22Rv1 (cell line): ENCODE measurements around the gene PIGR.

Experiments
- ZFX ChIP-seq: fragments of 450-650 bp; IDR thresholded peaks from 2 replicates; pipeline ENCODE4 v1.6.1; 2017; ENCODE audit warnings: antibody characterized with exemption, borderline replicate concordance
- TF ChIP-seq, protein P1 (sequence below): fragments of 450-650 bp; IDR thresholded peaks from 2 replicates; pipeline ENCODE4 v1.5.1; 2017; ENCODE audit warnings: mild to moderate bottlenecking

DNA sequence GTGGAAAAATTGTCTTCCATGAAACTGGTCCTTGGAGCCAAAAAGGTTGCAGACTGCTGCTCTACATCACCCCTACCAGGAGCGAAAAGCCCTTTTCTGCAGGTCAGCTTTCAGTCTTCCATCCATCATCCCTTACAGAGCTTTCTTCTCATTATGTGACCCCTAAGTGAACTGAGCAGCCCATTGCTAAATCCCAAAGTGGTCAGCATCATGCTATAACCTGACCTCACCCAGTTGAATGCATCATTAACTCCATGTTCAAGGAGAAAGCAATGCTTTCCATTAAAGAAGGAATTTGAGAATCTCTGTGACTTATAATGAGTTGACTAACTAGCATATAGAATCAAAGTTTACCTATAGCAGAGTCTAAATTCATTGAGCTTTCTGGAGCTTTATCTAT lies 59.4 kb downstream of the PIGR start:
- TF ChIP-seq, protein P1, sequence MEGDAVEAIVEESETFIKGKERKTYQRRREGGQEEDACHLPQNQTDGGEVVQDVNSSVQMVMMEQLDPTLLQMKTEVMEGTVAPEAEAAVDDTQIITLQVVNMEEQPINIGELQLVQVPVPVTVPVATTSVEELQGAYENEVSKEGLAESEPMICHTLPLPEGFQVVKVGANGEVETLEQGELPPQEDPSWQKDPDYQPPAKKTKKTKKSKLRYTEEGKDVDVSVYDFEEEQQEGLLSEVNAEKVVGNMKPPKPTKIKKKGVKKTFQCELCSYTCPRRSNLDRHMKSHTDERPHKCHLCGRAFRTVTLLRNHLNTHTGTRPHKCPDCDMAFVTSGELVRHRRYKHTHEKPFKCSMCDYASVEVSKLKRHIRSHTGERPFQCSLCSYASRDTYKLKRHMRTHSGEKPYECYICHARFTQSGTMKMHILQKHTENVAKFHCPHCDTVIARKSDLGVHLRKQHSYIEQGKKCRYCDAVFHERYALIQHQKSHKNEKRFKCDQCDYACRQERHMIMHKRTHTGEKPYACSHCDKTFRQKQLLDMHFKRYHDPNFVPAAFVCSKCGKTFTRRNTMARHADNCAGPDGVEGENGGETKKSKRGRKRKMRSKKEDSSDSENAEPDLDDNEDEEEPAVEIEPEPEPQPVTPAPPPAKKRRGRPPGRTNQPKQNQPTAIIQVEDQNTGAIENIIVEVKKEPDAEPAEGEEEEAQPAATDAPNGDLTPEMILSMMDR, result no peak
- TF ChIP-seq ZFX, result no peak
